Thoracic aorta (tissue), 2 donors: Measurements from ENCODE around the gene CACNA1B. TPM values are rescaled to one million over a fixed set of nuclear protein-coding genes. Genes with fewer than 3 reads are reported as not detected.

ENCODE experiments used
- ATAC-seq: fragments of 150-250 bp; one replicate; pipeline ENCODE4 v1.8.0; 2017; ENCODE audit warnings: low read depth; ENCODE audit not compliant: insufficient number of reproducible peaks, low FRiP score
- DNase-seq: peaks from one replicate; pipeline ENCODE4 v3.0.0-alpha.2; 2020; ENCODE audit warnings: low spot score
- H3K27ac ChIP-seq, 2 donors: fragments of 200-600 bp; sonication (generic); 1 replicate in 1 of 2; 2 replicates in 1 of 2; pipeline ENCODE4 v1.5.1; 2016; ENCODE audit warnings: mild to moderate bottlenecking in 2 of 2, moderate library complexity in 2 of 2
- H3K27me3 ChIP-seq: fragments of 200-600 bp; sonication (generic); replicated peaks from 2 replicates; pipeline ENCODE4 v1.6.0; 2016; ENCODE audit warnings: mild to moderate bottlenecking; ENCODE audit not compliant: insufficient read depth
- H3K36me3 ChIP-seq: fragments of 200-600 bp; sonication (generic); one replicate; pipeline ENCODE4 v1.5.1; 2016
- H3K4me1 ChIP-seq, 2 donors: fragments of 200-600 bp; sonication (generic); 1 replicate in 1 of 2; 2 replicates in 1 of 2; pipeline versions ENCODE4 v1.5.1 to v1.6.0; 2016; ENCODE audit warnings: low read depth in 2 of 2, mild to moderate bottlenecking in 1 of 2; ENCODE audit not compliant: control insufficient read depth in 1 of 2
- H3K4me3 ChIP-seq: fragments of 200-600 bp; sonication (generic); 2 replicates; pipeline ENCODE4 v1.5.1; 2016; ENCODE audit warnings: mild to moderate bottlenecking
- H3K9me3 ChIP-seq: fragments of 200-600 bp; sonication (generic); 2 replicates; pipeline ENCODE4 v1.5.1; 2016
- CTCF ChIP-seq: fragments of 200-600 bp; sonication (generic); IDR thresholded peaks from one replicate; pipeline ENCODE4 v1.5.1; 2019; ENCODE audit warnings: antibody characterized with exemption
- total RNA-seq, 2 donors: library from RNA; depleted of rRNA; stranded (reverse); fragments of >200 nt; gene quantifications; one replicate each; pipeline versions ENCODE4 v1.1.0 to v1.2.3, GENCODE V29; 2016

The CACNA1B gene
- total RNA-seq, 2 donors from 2014 or later: 0.07 to 0.14 TPM

- DNase-seq: no peak
- no peaks in the 10 kb centered on the region for H3K36me3 ChIP-seq
- H3K4me3 ChIP-seq: no peak overlapping the region
- no peak for TF ChIP-seq CTCF
- no peaks in the 10 kb centered on the region for H3K27me3 ChIP-seq
- no peaks in the 10 kb centered on the region for H3K4me1 ChIP-seq
- no peak overlapping the region for H3K27ac ChIP-seq
- H3K9me3 ChIP-seq: no peaks in the 10 kb centered on the region
- ATAC-seq: no peak
Observed at GRCh38 chr9:138057726-138058125, 180.1 kb downstream of the CACNA1B start.

GRCh38 chr9:138058181-138058580 is 180.6 kb downstream of the CACNA1B start:
- no peak for TF ChIP-seq CTCF
- no peak for DNase-seq
- Histone ChIP-seq H3K27me3 (no peaks in the 10 kb centered on the region), H3K4me1 (no peaks in the 10 kb centered on the region), H3K27ac (no peak overlapping the region), H3K36me3 (no peaks in the 10 kb centered on the region), H3K4me3 (no peak overlapping the region), H3K9me3 (no peaks in the 10 kb centered on the region)
- ATAC-seq: no peak

GRCh38 chr9:138059196-138059595 is 181.6 kb downstream of the CACNA1B start:
- Histone ChIP-seq H3K27ac (no peak overlapping the region), H3K36me3 (no peaks in the 10 kb centered on the region), H3K9me3 (no peaks in the 10 kb centered on the region), H3K27me3 (no peaks in the 10 kb centered on the region), H3K4me1 (no peaks in the 10 kb centered on the region), H3K4me3 (no peak overlapping the region)
- DNase-seq: no peak
- ATAC-seq: no peak
- no peak for TF ChIP-seq CTCF

GRCh38 chr9:138060365-138060764 is 182.8 kb downstream of the CACNA1B start:
- no peak overlapping the region for H3K4me3 ChIP-seq
- H3K27me3 ChIP-seq: no peaks in the 10 kb centered on the region
- no peak for ATAC-seq
- H3K4me1 ChIP-seq: no peaks in the 10 kb centered on the region
- H3K9me3 ChIP-seq: no peaks in the 10 kb centered on the region
- H3K27ac ChIP-seq: no peak overlapping the region
- no peaks in the 10 kb centered on the region for H3K36me3 ChIP-seq
- DNase-seq: no peak
- no peak for TF ChIP-seq CTCF

GRCh38 chr9:138060881-138061280 is 183.3 kb downstream of the CACNA1B start:
- no peak overlapping the region for H3K27ac ChIP-seq
- no peaks in the 10 kb centered on the region for H3K9me3 ChIP-seq
- ATAC-seq: no peak
- H3K4me1 ChIP-seq: no peaks in the 10 kb centered on the region
- no peak for DNase-seq
- no peak for TF ChIP-seq CTCF
- H3K27me3 ChIP-seq: no peaks in the 10 kb centered on the region
- no peak overlapping the region for H3K4me3 ChIP-seq
- H3K36me3 ChIP-seq: no peaks in the 10 kb centered on the region
